NOMO-1 treated with dmso at 0.1 percent for 144 hours (cell line): ENCODE results near the gene CAMKV.
"Not testable (repeated sequence)": the region's sequence is repeated elsewhere in the genome, so short reads cannot be mapped to it uniquely, and the experiment has no call there.

Experiments
- DNase-seq: peaks from one replicate; lab custom pipeline; 2025; ENCODE audit not compliant: unreplicated experiment; lab: John Stamatoyannopoulos, UW

The CAMKV gene

DNA sequence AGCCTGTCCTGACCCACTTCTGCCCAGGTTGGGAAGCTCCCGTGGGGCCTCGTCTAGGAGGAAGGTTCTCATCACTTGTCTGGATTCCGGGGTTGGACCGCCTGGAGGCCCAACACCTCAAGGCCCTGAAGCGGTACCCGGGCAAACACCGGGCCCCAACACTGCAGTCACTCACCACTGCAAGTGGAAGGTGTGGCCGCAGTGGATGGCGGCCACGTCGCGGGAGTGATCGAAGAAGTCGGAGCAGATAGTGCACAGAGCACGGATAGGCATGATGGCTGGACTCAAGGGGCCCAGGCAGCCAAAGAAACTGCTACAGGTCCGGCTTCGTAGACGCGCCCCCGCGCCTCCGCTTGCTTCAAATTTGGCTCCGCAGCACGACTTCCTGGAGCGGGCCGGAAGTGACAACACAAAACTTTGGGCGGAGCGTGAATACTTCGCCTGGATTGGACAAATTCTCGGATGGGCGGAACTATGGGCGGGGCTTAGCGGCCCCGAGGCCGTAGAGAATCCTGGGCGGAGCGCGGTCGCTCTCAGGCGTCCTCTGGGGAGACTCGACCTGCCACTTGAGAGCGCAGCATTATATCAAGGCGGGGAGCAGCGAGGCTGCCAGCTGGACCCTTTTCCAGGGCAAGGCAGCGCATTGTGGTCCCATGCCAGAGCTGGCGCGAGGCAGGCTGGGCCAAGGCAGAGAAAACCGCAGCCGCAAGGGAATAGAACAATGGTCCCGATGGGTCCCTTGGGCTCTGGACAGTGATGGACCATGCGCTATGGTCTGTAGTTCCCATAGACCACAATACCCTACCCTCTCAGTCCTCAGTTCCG lies 13.3 kb downstream of the CAMKV start, which contains the start of gene TRAIP:
Gene TRAIP (minus strand): TSS at position 384 of the 825 bp plus-strand sequence. CDS start 111 bp downstream, at position 273.
- peak; percentile 89 for DNase-seq

DNA sequence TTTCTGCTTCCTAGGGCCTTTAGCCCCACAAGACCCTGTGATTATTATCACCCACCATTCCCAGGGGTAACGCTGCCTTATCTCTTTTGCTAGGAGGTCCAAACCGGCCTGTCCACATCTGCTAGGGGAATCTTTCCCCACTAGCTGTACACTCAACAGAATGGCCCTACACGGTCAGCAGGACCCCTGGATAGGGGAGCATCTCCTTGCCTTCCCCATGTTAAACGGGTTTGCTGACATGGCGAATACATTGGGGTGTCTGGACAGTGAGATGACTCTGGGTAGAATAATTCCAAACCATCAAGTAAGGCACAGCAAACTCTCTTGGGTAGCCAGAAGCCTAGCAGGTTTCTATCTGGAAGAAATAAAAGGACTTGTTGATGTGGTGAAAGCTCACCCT lies 14.0 kb downstream of the CAMKV start:
- DNase-seq: no peak

DNA sequence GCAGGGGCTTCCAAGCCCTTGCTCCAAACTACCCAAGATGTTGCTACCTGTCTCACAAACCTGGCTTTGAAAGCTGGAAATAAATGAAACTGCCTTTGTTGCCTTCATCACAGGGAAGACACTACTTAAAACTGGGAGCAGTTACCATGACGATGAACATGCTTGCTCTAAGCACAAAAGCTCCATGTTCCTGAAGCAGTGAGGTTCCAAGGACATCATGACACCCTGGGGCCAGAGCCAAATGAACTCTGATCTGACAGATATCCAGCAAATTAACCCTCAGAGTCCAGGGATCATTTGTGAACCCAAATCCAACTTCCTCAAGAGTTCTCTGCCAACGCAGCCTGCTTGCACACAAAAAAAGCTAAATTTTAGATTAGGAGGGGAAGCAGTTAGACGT lies 24.0 kb downstream of the CAMKV start:
- no peak for DNase-seq

DNA sequence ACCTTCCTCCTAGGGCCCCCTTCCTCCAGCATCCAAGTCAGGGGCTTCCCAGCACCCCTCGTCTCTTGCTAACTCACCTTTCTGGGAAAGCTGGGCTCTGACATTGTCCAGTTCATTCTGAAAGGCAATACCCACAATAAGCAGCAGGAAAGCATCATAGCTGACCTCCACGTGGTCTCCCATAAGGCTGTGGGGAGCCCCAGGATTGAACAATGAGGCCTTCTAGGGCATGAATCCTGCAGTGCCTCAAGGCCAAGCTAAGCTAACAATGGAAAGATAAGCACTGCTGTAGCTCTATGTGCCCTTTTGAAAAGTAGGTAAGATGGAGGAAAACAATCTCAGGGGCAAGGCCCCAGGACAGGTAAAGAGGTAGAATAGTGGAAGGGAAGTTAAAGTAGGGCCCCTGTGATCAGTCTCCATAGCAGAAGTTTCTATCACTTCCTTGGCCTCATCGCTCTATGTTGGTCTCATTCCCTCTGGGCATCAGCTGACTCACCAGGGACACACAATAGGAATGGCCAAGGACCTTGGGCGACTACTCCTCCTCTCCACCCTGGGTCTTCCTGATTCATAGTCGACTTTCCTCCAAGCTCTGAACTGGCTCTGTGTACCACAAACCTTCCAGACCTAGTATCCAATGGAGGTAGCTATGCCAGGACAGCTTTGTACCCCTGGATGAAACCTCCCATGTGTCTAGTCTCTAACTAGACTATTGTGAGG lies 25.1 kb downstream of the CAMKV start:
- DNase-seq: no peak

DNA sequence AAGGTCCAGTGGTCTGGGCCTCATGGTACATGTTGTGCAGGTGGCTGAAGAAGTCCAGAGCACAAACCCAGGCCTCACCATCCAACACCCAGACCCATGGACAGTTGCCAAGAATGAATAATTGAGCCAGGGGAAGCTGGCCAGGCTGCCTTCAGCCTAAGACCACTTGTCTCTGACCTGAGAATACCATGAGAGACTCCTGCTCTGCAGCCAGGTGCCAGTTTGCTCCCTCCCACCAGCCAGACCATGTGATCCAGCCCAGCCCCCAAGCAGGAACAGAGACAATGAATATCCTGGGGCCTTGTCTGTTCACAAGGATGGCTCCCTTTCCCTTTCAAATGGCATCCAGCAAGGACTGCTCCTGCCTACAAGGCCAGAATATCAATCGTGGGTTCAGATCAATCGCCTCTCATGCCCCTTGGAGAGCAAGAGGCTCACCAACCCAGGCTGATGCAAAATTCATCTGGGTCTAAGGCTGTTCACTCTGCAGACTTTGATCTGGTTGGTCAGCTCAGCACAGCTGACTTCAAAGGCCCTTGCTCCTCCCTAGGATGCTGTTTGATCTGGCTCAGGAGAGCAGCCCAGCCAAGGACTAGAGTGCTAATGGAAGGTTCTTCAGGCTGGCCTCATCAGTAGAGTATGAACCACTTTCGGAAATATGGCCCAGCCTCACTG lies 26.7 kb downstream of the CAMKV start:
- no peak for DNase-seq

DNA sequence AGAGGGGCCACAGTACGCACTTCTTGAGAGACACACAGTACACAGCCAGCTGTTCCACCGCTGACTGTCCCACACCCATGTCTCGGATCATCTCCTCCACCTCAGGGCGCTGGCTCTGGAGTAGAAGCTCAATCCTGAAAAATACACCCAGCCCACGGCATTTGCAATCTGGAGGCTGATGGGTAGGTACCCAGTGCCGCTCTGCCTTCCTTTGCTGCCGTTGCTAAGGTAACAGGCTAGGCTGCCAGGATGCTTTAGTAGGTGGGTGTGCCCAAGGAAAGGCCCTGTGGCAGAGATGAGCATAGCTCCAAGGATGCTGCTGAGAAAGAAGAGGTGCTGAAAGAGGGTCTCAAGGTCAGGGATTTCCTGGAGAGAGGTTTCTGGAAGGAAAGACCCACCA lies 27.9 kb downstream of the CAMKV start:
- DNase-seq: no peak

DNA sequence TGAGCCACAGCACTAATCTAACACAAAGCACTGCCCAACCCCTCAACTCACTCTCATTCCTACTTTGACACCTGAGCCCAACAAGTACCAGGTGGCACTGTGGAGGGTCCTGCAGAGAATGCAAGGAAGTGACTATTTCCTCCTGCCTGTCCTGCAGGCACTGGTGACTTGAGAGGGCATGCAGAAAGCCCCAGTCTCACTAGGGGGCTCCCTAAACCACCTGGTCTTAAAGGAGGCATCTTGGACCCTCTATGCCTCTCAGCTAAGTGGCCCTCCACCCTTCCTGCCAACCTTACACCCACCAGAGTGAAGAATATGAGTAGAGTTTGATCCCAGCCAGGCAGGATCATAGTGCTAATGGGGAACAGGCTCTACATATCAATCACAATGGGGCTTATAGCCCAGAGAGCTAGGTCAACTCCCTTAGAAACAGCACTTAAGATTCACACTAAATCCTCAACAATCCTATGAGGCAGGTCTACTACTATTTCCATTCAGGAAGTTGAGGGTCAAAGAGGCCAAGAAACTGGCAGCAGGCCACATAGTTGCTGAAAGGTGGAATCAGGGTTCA lies 28.5 kb downstream of the CAMKV start:
- no peak for DNase-seq

DNA sequence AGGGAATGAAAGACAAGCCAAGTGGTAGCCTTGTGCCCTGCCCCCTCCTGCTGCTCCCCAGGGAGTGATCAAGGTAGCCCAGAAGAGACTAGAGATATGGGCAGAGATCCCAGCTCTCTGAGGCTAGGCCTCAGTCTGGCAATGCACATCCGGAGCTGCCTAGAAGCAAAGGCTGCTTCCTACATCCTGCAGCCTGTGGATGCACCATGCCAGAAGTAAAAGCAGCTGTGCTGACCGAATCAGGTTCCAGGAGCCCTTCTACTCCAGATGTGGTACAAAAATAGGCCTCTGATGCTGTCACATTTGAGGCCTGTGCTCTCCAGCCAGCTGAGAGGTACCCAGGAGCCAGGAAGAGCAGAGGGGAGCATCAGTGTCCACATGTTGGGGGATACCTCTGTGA lies 29.3 kb downstream of the CAMKV start:
- no peak for DNase-seq

DNA sequence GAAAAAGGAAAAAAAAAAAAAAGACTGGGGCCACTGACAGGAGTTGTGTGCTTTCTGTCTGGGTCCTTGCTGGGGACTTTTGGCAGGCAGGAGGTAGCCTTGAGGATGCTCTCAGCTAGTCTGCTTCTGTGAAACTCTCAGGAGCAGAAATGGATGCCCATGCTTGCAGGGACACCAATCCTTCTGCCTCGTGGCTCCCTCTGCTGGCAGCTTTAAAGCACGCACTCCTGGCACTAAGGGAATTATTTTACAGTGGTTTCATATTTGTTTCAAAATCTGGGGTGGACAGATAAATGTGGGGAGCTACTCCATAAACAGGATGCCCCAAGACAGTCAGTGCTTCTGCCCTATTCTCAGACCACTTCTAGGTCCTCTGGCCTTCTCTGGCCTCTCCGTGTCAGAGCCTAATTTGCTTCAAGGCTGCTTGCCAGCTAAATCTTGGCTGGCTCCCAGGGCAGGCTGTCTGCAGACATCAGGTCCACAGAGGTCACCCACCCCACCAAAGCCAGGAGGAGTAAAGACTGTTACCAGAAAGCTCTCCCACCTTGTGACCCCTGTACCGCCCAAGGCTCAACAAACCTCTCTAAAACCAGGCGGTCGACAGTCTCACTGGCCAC lies 30.4 kb downstream of the CAMKV start:
- peak; percentile 61 for DNase-seq

DNA sequence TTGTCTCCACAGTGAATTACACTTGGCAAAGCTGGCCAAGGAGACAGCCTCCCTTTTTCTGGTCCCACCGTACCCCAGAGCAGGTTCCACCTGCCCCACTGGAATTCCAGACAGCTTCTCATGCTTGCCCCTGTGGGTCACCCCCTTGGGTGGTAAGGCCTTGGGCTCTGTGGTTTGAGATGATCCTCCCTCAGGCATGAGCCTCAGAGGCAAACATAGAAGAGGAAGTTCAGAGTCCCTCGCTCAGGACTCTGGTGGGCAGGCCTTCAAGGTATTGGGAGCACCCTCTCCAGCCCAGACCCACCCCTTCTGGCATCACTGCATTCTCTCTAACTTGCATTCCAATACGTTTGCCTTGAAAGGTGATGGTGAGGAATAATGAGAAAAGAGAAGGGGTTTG lies 38.4 kb downstream of the CAMKV start:
- no peak for DNase-seq

DNA sequence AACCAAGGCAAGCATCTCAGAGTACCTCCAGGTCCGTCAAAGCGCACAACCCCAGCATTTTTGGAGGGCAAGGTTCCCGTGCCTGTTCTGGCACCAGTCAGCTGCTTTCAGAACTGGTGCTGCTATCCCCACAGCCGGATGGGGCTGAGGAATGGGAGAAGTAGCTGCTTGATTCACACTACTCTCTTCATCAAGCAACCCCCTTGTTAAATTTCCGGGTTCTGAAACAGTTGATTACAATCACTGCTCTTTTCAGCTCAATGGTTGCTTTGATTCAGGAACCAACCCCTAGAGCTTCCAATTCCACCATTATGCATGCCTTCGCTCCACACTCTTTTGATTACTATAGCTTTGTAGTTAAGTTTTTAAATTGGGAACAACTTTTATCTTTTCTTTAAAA lies 43.7 kb downstream of the CAMKV start:
- no peak for DNase-seq

DNA sequence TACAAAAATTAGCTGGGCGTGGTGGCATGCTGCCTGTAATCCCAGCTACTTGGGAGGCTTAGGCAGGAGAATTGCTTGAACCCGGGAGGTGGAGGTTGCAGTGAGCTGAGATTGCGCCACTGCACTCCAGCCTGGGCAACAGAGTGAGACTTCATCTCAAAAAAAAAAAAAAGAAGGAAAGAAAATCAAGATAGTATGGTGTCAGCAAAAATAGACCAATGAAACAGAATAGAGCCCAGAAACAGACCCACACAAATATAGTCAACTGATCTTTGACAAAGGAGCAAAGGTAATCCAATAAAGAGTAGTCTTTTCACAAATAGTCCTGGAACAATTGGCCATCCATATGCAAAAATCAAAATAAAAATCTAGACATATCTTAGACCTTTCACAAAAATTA lies 46.6 kb downstream of the CAMKV start:
- not testable (repeated sequence) for DNase-seq

DNA sequence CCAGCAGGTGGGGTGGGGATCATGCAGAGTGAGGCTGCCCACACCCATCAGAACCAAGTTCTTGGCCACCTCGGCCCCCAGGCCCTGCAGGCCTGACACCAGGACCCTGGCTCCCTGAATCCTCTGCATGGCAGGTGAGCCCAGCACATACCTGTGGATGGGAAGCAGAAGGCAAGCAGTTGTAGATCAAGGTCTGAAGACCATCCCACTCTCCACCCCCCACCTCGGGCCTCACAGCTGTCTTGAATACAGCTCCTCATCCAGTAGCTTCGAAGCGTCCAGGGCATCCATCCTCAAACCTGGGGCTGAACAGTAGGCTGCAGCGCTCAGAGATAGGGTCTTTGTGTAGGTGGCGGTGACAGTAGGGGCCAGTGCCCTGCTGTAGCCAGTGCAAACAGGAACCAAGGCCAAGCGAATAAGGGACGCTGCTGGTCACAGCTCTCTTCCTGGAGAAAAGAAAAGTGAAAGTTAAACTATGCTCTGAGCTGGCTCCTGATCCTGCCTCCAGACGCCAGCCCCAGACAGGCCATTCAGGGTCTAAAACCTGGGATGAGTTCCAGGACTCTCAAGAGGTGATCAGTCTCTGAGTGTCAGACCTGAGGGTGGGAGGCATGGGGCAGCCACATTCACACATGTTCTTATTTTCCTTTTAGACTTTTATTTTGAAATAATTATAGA lies 56.1 kb downstream of the CAMKV start, which contains the start of gene UBA7:
Gene UBA7 (minus strand): TSS at position 457 of the 678 bp plus-strand sequence. CDS start 166 bp downstream, at position 291.
- peak; percentile 58 for DNase-seq

DNA sequence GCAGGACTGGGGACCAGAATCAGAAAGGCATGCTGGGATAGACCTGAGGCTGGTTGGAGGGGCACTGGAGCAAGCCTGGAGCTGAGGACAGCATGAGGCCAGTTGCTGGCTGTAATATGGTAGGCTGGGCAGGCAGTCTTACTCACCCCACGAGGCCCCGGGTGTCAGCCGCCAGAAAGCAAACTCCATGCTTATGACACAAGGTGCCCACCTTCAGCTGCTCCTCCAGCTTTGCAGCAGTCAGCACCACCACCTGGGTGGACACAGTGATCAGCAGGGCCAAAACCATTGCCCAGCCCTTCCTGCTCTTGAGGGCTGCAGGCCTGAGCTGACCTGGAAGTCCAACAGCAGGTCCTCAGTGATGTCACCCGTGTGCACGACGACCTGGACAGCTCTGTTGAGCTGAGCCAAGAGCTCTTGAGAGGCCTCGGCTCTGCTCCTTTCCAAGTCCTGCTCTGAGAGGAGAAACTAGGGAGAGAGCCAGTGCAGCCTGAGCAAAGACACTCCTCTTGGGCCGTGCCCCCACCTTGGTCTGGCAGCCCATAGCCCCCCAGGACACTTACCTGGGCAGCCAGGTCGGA lies 56.7 kb downstream of the CAMKV start:
- DNase-seq: no peak
